GM12878 (cell line): ENCODE results near the gene RALGPS2.

Experiments used
- TCF3 ChIP-seq: IDR thresholded peaks from 2 replicates; pipeline ENCODE4 v1.6.1; 2012; ENCODE audit warnings: low read depth, mild to moderate bottlenecking, low read length, borderline replicate concordance; ENCODE audit not compliant: insufficient read depth
- TF ChIP-seq, protein P1 (sequence below): fragments of 150-350 bp; IDR thresholded peaks from 2 replicates; pipeline ENCODE4 v1.6.1; 2016; ENCODE audit warnings: low read depth, low read length
- TF ChIP-seq, protein P2 (sequence below), 3 experiments: IDR thresholded peaks in 2 of 3; conservative IDR thresholded peaks in 1 of 3; 2 replicates each; pipeline ENCODE4 v1.5.1; 2011; ENCODE audit warnings: low read depth in 3 of 3, low read length in 3 of 3, mild to moderate bottlenecking in 3 of 3, control low read depth in 2 of 3, moderate library complexity in 2 of 3, inconsistent platforms in 1 of 3, mixed read lengths in 1 of 3; ENCODE audit not compliant: control insufficient read depth in 2 of 3, insufficient read depth in 1 of 3; ENCODE audit errors: extremely low read depth in 1 of 3

- TF ChIP-seq, protein P1, sequence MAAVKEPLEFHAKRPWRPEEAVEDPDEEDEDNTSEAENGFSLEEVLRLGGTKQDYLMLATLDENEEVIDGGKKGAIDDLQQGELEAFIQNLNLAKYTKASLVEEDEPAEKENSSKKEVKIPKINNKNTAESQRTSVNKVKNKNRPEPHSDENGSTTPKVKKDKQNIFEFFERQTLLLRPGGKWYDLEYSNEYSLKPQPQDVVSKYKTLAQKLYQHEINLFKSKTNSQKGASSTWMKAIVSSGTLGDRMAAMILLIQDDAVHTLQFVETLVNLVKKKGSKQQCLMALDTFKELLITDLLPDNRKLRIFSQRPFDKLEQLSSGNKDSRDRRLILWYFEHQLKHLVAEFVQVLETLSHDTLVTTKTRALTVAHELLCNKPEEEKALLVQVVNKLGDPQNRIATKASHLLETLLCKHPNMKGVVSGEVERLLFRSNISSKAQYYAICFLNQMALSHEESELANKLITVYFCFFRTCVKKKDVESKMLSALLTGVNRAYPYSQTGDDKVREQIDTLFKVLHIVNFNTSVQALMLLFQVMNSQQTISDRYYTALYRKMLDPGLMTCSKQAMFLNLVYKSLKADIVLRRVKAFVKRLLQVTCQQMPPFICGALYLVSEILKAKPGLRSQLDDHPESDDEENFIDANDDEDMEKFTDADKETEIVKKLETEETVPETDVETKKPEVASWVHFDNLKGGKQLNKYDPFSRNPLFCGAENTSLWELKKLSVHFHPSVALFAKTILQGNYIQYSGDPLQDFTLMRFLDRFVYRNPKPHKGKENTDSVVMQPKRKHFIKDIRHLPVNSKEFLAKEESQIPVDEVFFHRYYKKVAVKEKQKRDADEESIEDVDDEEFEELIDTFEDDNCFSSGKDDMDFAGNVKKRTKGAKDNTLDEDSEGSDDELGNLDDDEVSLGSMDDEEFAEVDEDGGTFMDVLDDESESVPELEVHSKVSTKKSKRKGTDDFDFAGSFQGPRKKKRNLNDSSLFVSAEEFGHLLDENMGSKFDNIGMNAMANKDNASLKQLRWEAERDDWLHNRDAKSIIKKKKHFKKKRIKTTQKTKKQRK: no peak
- TF ChIP-seq, protein P2, sequence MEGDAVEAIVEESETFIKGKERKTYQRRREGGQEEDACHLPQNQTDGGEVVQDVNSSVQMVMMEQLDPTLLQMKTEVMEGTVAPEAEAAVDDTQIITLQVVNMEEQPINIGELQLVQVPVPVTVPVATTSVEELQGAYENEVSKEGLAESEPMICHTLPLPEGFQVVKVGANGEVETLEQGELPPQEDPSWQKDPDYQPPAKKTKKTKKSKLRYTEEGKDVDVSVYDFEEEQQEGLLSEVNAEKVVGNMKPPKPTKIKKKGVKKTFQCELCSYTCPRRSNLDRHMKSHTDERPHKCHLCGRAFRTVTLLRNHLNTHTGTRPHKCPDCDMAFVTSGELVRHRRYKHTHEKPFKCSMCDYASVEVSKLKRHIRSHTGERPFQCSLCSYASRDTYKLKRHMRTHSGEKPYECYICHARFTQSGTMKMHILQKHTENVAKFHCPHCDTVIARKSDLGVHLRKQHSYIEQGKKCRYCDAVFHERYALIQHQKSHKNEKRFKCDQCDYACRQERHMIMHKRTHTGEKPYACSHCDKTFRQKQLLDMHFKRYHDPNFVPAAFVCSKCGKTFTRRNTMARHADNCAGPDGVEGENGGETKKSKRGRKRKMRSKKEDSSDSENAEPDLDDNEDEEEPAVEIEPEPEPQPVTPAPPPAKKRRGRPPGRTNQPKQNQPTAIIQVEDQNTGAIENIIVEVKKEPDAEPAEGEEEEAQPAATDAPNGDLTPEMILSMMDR (IDR thresholded peaks at IDR 0.05 in 2 of 3, conservative IDR thresholded peaks at IDR 0.05 in 1 of 3; ENCODE audit: control insufficient read depth in 2 of 3, extremely low read depth in 1 of 3, insufficient read depth in 1 of 3, low read depth in 3 of 3, low read length in 3 of 3): no peak
- no peak for TF ChIP-seq TCF3
Observed at GRCh38 chr1:178927003-178927402, 202.0 kb downstream of the RALGPS2 start.
